Spleen (tissue), 11 donors: Measurements from ENCODE around the gene AKT3. TPM values are rescaled to one million over a fixed set of nuclear protein-coding genes. Genes with fewer than 3 reads are reported as not detected.
A peak's percentile ranks its signal among the peaks of the same experiment; 100 is the strongest.

Experiments
- DNase-seq: peaks from one replicate; pipeline ENCODE4 v3.0.0-alpha.2; 2020
- H3K27ac ChIP-seq, 8 donors: fragments of 200-600 bp; sonication (generic) in 7 of 8; 1 replicate in 4 of 8; 2 replicates in 4 of 8; pipeline versions ENCODE4 v1.5.0 to v1.8.0; 2016 to 2021; ENCODE audit warnings: inconsistent platforms in 4 of 8, mild to moderate bottlenecking in 4 of 8, moderate library complexity in 1 of 8
- H3K27me3 ChIP-seq, 7 donors: fragments of 200-600 bp; sonication (generic) in 6 of 7; replicated peaks in 1 of 7; 1 replicate in 4 of 7; 2 replicates in 3 of 7; pipeline versions ENCODE4 v1.5.0 to v1.8.0; 2016 to 2021; ENCODE audit warnings: inconsistent platforms in 3 of 7, mild to moderate bottlenecking in 1 of 7
- H3K36me3 ChIP-seq, 6 donors: fragments of 200-600 bp; sonication (generic) in 5 of 6; 1 replicate in 4 of 6; 2 replicates in 2 of 6; pipeline versions ENCODE4 v1.5.0 to v1.8.0; 2016 to 2021; ENCODE audit warnings: inconsistent platforms in 2 of 6
- H3K4me1 ChIP-seq, 6 donors: fragments of 200-600 bp; sonication (generic) in 5 of 6; 1 replicate in 3 of 6; 2 replicates in 3 of 6; pipeline versions ENCODE4 v1.5.0 to v1.8.0; 2016 to 2021; ENCODE audit warnings: inconsistent platforms in 3 of 6
- H3K4me3 ChIP-seq, 8 donors: fragments of 200-600 bp; sonication (generic) in 7 of 8; 1 replicate in 4 of 8; 2 replicates in 4 of 8; pipeline versions ENCODE4 v1.5.0 to v1.8.0; 2016 to 2021; ENCODE audit warnings: inconsistent platforms in 4 of 8, mild to moderate bottlenecking in 4 of 8, moderate library complexity in 2 of 8
- H3K9me3 ChIP-seq, 8 donors: fragments of 200-600 bp; sonication (generic) in 7 of 8; 1 replicate in 4 of 8; 2 replicates in 4 of 8; pipeline versions ENCODE4 v1.5.0 to v1.8.0; 2016 to 2021; ENCODE audit warnings: inconsistent platforms in 4 of 8
- POLR2A ChIP-seq, 3 donors: fragments of 450-650 bp; IDR thresholded peaks; one replicate each; pipeline ENCODE4 v1.5.1; 2017; ENCODE audit warnings: antibody characterized with exemption in 3 of 3, mild to moderate bottlenecking in 1 of 3
- POLR2AphosphoS5 ChIP-seq, 3 donors: sonication (generic); formaldehyde crosslinking; IDR thresholded peaks; one replicate each; pipeline ENCODE4 v1.5.1; 2017; ENCODE audit warnings: antibody characterized with exemption in 3 of 3
- WGBS, 5 donors: extraction: QIAGEN DNeasy Blood & Tissue Kit in 3 of 5; methylation state at CpG; one replicate each; pipeline versions ENCODE4 v1.1.5 to v1.1.7; 2013 to 2018; 5-methylcytosine and 5-hydroxymethylcytosine counted together
- intact Hi-C: fragments of 100-400 bp; cut with DNase I; formaldehyde crosslinking; loops from one replicate; pipeline ENCODE4 v1.15.0; 2023; ENCODE audit warnings: low total_unique reads
- polyA plus RNA-seq, 3 donors: library from polyadenylated mRNA; stranded (reverse); fragments of 200-250 nt; gene quantifications; one replicate each; pipeline ENCODE4 v1.2.1, GENCODE V29; 2013
- total RNA-seq, 7 donors: library from RNA; depleted of rRNA in 3 of 7; stranded (reverse); fragments of >200 nt in 3 of 7; fragmentation: NEBNext Ultra II Directional in 4 of 7; extraction: Animal tissue kit (Norgen Biotek cat#: 25700) in 4 of 7; gene quantifications; one replicate each; pipeline versions ENCODE4 v1.1.0 to v1.2.1, GENCODE V29; 2016 to 2021
- TF ChIP-seq, protein P1 (sequence below), 11 experiments: fragments of 200-600 bp in 7 of 11; fragments of 450-650 bp in 4 of 11; sonication (generic) in 4 of 11; IDR thresholded peaks in 8 of 11; conservative IDR thresholded peaks in 3 of 11; 1 replicate in 7 of 11; 2 replicates in 4 of 11; pipeline versions ENCODE4 v1.4.0 to v1.8.0; 2016 to 2021; ENCODE audit warnings: antibody characterized with exemption in 11 of 11, inconsistent platforms in 4 of 11, mild to moderate bottlenecking in 1 of 11
- donor health status: healthy with polysubstance abuse.
- donor health status: DM: no; HTN: no; CAD: no; lungs with moderate emphysema.
- donor health status: DM: no; HTN: no; CAD: no.
- donor health status: Bipolar disorder and iron deficiency.
- donor health status: healthy.
- donor health status: DM: no; HTN: no; CAD: no.
- donor health status: DM: yes; HTN: yes; CAD: no.

The AKT3 gene
- total and polyA plus RNA-seq, 10 donors, result 4.3 to 91.3 (median 46.4) TPM

DNA sequence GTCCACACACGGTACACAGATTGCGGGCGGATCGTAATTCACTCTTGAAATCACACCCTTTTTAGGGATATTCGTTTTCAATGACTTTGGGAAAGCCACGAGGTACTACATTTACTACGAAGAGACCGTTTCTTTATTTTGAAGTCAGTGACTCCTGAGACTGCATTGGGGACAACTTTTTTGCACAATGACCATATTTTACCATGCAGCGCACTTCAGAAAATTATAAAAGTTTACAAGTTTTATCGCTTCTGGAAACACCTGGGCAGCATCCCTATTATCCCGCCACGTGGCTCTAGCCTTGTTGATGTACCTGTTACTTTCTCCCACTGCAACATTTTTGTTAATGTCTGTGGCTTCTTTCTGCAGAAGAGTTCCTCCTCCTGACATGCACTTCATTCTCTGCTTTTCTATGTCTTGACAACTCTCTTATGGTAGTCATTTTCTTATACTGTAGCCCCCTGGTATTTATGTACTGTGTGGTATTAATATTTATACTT lies 1.3 kb upstream of the AKT3 start:
- Histone ChIP-seq H3K9me3 (no peaks in the 10 kb centered on the region), H3K27me3 (peaks cover 0 to 27% (median 0%) of the 10 kb centered on the region in 7 donors), H3K27ac (peak overlapping the region; percentile 94 to 98 (median 97)), H3K36me3 (no peaks in the 10 kb centered on the region), H3K4me3 (peak overlapping the region; percentile 57 to 92 (median 86)), H3K4me1 (peaks cover 0 to 48% (median 28%) of the 10 kb centered on the region in 6 donors)
- intact Hi-C loops, result loop anchor here (10.0 kb wide), 1 partner anchor 193 kb away; no protein-coding TSS in a partner anchor
- DNase-seq, result no peak
- WGBS, 5 donors, result 3 to 8% (median 5%) methylated on average over 12 of the region's 12 CpGs
- TF ChIP-seq, protein P1, sequence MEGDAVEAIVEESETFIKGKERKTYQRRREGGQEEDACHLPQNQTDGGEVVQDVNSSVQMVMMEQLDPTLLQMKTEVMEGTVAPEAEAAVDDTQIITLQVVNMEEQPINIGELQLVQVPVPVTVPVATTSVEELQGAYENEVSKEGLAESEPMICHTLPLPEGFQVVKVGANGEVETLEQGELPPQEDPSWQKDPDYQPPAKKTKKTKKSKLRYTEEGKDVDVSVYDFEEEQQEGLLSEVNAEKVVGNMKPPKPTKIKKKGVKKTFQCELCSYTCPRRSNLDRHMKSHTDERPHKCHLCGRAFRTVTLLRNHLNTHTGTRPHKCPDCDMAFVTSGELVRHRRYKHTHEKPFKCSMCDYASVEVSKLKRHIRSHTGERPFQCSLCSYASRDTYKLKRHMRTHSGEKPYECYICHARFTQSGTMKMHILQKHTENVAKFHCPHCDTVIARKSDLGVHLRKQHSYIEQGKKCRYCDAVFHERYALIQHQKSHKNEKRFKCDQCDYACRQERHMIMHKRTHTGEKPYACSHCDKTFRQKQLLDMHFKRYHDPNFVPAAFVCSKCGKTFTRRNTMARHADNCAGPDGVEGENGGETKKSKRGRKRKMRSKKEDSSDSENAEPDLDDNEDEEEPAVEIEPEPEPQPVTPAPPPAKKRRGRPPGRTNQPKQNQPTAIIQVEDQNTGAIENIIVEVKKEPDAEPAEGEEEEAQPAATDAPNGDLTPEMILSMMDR (IDR thresholded peaks at IDR 0.05 in 8 of 11, conservative IDR thresholded peaks at IDR 0.05 in 3 of 11), result no peak
- no peak for TF ChIP-seq POLR2A (IDR thresholded peaks at IDR 0.05)

DNA sequence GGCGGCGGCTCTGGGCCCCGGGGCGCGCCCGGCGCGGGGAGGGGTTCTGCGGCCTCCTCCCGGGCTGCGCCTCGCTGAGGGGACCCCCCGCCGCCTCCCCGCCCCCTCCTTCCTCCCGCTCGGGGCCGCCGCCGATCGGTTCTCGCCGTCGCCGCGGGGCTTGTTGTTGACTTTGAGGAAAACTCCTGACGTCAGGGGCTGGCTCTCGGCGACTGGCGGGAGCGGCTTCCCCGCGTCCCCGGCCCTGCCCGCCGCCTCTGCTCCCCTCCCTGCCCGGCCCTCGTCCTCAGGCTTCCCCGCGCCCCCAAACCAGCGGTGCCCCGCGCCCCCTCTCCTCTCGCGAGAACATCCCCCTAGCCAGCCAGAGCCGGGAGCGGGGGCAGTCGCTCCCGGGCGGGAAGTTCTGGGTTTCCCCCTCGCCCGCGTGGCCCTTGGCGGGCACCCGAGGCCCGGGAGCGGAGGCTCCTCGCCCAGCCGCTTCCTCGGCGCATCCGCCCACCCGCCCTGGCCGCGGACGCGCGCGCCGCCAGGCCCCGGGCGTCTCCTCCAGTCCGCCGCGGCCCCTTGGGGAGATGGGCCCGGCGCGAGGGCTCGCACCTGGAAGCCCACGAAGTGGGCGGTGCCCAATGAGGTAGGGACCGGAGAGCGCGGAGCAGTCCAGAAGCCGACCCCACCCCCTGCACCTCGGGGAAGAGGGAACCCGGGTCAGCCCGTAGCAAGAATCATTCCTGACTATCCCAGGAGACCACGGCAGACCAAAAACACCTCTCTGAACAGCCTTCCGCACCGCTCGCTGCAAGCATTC lies 611 bp upstream of the AKT3 start:
- Histone ChIP-seq H3K4me1 (peaks cover 0 to 54% (median 30%) of the 10 kb centered on the region in 6 donors), H3K36me3 (no peaks in the 10 kb centered on the region), H3K9me3 (no peaks in the 10 kb centered on the region), H3K27me3 (peaks cover 0 to 27% (median 0%) of the 10 kb centered on the region in 7 donors), H3K4me3 (peak overlapping the region; percentile 57 to 92 (median 86)), H3K27ac (peak overlapping the region; percentile 94 to 98 (median 97))
- intact Hi-C loops, result loop anchor here (10.0 kb wide), 1 partner anchor 194 kb away; no protein-coding TSS in a partner anchor
- 0 to 1% (median 1%) methylated on average over 10 to 92 of the region's 92 CpGs for WGBS, 5 donors
- TF ChIP-seq POLR2A (IDR thresholded peaks at IDR 0.05) (peak in 1 of 3 donors; percentile 26), POLR2AphosphoS5 (IDR thresholded peaks at IDR 0.05) (peak; percentile 29 to 80 (median 74))
- TF ChIP-seq, protein P1 (IDR thresholded peaks at IDR 0.05 in 8 of 11, conservative IDR thresholded peaks at IDR 0.05 in 3 of 11), result no peak
- no peak for DNase-seq

DNA sequence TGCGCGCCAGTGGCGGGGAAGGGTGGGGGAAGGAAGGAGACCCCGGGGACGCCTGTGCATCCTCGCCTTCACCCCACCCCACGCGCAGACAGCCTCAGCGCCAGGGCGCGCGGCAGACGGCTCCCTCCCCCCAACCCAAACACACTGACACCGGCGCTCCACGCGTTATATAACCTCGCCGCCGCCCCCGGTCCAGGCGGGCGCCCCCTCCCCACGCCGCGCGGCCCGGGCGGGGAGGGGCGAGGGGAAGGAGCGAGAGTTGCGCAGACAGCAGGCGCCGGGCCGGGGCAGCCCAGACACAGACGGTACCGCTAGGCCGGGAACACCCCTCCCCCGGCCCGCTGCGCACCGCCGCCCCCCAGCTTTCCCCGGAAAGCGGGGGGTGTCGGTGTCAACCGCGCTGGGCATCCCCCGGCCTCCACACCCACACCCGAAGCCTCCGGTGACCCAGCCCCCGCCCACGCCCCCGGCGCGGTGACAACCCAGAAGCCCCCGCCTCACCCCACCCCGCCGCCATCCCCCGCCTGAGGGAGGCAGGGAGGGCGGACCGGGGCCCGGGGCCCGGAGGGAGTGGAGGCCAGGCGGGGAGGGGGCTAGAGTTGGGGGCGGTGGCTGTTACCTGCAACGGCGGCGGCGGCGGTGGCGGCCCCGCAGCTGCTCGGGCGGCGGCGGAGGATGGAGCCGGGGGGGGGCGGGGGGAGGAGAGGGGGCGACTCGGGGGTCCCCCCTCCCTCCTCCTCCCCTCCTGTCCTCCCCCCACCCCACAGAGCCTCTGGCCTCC lies 432 bp downstream of the AKT3 start:
- Histone ChIP-seq H3K4me1 (peaks cover 0 to 59% (median 30%) of the 10 kb centered on the region in 6 donors), H3K27ac (peak overlapping the region; percentile 94 to 98 (median 97)), H3K36me3 (no peaks in the 10 kb centered on the region), H3K9me3 (no peaks in the 10 kb centered on the region), H3K4me3 (peak overlapping the region; percentile 71 to 92 (median 86)), H3K27me3 (peaks cover 0 to 27% (median 0%) of the 10 kb centered on the region in 7 donors)
- intact Hi-C loops, result loop anchor here (10.0 kb wide), 1 partner anchor 195 kb away; no protein-coding TSS in a partner anchor
- TF ChIP-seq POLR2AphosphoS5 (IDR thresholded peaks at IDR 0.05) (peak in 2 of 3 donors; percentile 48 to 68), POLR2A (IDR thresholded peaks at IDR 0.05) (no peak)
- TF ChIP-seq, protein P1 (IDR thresholded peaks at IDR 0.05 in 8 of 11, conservative IDR thresholded peaks at IDR 0.05 in 3 of 11), result no peak
- 0 to 1% (median 0%) methylated on average over 12 to 68 of the region's 81 CpGs for WGBS, 5 donors
- DNase-seq, result peak; percentile 90
